Measurements from ENCODE around the gene DQX1.
"Not testable (repeated sequence)": the region's sequence is repeated elsewhere in the genome, so short reads cannot be mapped to it uniquely, and the experiment has no call there.

DQX1 gene, protein sequence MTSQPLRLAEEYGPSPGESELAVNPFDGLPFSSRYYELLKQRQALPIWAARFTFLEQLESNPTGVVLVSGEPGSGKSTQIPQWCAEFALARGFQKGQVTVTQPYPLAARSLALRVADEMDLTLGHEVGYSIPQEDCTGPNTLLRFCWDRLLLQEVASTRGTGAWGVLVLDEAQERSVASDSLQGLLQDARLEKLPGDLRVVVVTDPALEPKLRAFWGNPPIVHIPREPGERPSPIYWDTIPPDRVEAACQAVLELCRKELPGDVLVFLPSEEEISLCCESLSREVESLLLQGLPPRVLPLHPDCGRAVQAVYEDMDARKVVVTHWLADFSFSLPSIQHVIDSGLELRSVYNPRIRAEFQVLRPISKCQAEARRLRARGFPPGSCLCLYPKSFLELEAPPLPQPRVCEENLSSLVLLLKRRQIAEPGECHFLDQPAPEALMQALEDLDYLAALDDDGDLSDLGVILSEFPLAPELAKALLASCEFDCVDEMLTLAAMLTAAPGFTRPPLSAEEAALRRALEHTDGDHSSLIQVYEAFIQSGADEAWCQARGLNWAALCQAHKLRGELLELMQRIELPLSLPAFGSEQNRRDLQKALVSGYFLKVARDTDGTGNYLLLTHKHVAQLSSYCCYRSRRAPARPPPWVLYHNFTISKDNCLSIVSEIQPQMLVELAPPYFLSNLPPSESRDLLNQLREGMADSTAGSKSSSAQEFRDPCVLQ
- total RNA-seq, result 0.31 to 0.34 reads per million in 2 donors

DNA sequence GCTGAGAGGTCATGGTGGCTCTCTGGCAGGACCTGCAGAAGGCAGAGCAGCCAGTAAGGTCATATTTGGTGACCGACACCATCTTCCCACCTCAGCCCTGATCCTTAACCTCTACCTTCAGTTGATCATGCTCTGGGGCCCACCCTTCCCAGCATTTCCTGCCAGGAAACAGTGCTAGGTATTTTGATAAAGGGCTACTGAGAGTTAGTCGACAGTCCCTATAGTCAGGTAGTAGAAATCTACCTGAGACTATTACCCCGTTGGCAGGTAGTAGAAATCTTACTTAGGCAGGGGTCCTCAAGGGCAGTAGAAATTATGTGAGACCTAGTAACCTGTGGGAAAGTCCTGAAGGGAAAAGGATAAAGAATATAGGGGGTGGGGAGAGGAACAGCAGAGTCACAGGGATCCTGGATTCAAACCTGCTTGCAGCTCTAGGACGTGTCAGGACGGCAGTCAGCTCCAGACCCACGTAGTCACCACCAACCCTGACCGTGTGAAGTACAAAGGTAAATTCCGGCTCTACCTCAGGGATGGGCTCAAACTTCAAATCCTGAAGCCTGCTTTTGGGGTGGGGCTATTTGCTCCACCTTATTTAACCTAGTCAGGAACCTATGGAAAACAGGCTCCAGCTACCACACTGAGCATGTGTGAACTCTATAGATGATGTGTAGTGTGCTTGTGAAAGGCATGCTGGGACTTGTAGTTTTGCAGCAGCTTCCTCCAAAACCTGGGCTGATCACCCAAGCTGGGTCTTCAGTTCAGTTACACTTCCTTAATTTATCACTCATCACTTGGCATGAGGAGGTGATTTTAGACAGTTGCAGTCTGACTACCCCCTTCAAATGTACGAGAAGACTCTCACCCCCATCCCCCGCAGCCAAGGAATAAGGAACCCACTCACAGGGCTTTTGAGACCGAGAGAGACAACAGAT, at the start of gene DQX1:
Gene DQX1, minus strand, starts transcription at position 515 of the 932 bp plus-strand sequence. Its CDS starts 502 bp downstream, at position 13.
- peak in 1 of 5 experiments; percentile 58 for DNase-seq

DNA sequence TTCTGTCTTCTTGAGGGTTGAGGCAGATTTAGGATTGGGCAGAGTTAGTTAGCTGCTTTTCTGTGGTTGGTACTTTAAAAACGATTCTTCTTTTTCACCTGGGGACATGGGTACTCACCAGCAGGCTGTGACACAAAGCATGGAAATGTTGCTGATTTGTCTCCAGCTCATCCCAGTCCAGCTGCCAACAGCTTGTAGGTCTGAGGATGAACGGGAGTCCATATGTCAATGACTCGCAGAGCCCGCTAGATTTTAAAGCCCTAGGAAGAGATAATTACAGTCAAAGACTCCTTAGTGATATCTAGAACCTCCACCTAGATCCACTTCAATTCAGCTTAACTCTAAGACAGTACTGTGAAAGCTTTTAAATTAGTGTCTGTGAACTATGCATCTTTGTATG, 49.3 kb upstream of the DQX1 start:
- no peak for DNase-seq

GRCh38 chr2:74573747-74574562, 47.9 kb upstream of the DQX1 start:
- DNase-seq, result peak in 1 of 5 experiments; percentile 84

DNA sequence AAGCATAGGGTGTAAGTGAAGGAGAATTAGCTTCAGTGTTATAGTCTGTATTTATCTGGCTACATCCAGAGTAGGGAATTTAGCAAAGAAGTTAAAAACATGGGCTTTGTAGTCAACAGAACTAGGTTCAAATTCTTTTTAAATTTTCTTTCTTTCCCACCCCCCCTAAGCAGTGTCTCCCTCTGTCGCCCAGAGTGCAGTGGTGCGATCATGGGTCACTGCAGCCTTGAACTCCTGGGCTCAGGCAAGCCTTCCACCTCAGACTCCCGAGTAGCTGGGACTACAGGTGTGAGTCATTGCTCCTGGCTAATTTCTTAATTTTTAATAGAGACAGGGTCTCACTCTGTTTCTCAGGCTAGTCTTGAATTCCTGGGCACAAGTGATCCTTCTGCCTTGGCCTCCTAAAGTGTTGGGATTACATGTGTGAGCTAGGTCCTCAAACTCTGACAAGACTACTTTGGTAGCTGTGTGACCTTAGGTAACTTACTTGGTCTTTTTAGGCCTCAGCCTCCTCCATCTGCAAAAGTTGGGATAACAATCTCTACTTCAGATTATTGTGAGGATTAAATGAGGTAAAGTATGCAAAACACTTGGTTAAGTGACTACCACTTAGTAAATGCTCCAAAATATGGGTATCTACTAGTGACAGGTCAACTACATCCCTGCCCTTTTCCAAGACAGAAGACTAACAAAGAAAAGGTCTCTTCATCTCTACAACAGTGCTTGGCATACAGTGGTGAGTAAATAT, 46.3 kb upstream of the DQX1 start:
- no peak for DNase-seq

GRCh38 chr2:74571058-74571457, 45.0 kb upstream of the DQX1 start:
- DNase-seq, result peak in 1 of 5 experiments; percentile 45

- no peak for DNase-seq
These were observed 43.7 kb upstream of the DQX1 start for GRCh38 chr2:74569686-74570085.

- DNase-seq, result no peak
These were observed 41.9 kb upstream of the DQX1 start for GRCh38 chr2:74567881-74568280.

GRCh38 chr2:74566754-74567085, 40.7 kb upstream of the DQX1 start:
- no peak for DNase-seq

DNA sequence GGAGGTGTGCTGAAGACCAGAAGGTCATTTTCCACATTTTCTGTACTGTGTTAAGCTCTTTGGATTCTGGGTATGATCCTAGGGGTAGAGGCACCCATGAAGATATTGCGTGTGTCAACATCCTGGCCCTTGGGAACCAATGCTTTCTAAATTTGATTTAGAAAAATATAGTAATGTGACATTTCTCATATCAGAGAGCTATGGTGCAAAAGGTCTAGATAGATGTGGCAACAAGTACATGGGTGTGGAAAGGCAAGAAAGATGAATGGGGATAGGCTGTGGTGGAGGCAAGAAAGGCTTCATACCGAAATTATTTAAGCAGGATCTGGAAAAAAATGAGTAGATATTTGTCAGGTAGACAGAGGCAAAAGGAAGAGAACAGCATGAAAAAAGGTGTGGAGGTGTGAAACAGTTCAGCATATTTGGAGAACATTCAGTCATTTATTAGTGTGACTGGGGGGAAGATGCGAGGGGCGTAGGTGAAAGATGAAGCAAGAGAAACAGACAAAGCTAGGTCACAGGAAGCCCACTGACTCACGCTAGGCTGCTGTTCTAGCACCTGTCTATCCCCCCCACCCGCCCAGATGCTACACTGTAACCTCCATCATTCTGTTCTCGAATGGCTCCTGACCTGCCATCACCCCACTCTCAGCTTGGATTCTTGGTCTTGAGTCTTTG, 40.2 kb upstream of the DQX1 start:
- DNase-seq, result no peak

- DNase-seq, result no peak
These were observed 38.2 kb upstream of the DQX1 start for GRCh38 chr2:74564222-74564621.

- no peak for DNase-seq
These were observed 36.2 kb upstream of the DQX1 start for GRCh38 chr2:74562126-74562775.

- DNase-seq, result not testable (repeated sequence)
These were observed 35.0 kb upstream of the DQX1 start for GRCh38 chr2:74561022-74561421.

- no peak for DNase-seq
These were observed 34.6 kb upstream of the DQX1 start for GRCh38 chr2:74560591-74560990.

DNA sequence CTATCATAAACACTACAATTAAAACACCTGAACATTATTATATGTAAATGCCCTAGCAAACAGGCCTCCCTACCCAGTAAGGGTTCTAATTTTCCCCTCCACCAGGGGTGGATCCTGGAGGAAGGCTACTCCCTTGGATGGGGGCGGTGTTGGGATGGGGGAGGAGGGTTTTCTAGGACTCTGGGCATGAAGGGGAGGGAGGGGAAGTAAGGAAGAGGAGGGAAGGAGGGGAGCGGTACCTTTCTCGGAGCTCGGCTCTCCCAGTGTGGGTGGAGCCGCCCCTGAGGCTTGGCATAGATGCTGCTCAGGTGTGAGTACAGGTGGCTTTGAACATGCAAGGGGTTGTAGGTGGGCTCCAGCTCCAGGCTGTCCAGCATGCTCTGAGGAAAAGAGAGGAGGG, 33.9 kb upstream of the DQX1 start:
- DNase-seq, result no peak

DNA sequence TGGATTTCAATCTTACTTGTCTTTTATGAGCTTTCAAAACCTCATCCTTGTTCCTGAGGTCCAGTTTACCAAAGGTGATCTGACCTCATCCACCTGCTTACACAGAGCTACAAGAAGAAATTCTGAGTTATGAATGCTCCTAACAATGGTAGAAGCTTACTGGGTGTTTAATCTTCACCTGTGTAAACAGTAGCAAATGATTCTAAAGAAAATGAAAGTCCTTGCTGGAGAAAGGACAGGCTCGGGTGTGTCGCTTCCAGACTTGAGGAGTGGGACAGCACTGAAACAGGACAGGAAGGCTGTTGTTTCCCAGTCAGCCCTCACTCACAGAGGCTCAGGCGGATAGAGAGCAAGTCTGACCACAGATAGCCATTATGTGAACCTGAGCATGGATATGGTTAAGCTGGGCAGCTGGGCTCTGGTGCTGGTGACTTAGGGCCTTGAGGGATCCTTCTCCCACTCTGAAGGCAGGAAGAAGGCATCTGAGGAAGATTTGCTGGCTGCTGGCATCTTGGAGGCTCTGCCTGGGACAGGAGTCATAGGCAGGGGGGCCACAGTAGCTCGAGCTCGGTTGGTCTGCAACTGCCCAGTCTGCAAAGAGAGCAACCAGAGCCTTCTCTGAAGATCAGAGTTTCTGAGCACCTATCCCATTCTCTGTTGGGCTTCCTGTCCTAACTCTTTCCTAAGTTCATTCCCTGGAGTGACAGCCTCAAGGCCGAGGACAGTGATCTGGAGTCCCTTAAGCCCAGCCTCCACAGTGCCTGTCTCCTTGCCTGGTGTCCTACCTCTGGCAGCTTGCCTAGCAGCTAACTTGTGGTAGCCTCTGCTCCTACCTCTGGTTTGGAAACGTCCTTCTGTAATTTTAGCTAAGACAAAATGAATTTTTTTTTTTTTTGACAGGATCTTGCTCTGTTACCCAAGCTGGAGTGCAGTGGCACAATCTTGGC, 32.5 kb upstream of the DQX1 start:
- no peak for DNase-seq

- DNase-seq, result no peak
These were observed 30.9 kb upstream of the DQX1 start for GRCh38 chr2:74556831-74557370.

DNA sequence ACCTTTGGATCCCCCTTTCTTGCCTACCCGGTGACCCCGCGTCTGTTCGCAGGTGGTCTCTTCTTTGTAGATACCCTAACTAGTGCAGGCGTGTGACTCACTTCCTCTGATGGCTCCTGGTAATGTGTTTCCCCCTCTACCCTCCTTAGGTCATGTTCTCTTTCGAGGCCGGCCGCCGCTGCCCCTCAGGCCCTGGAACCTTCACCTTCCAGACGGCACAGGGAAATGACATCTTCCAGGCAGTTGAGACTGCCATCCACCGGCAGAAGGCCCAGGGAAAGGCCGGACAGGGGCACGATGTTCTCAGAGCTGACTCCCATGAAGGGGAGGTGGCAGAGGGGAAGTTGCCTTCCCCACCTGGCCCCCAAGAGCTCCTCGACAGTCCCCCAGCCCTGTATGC, 30.1 kb upstream of the DQX1 start:
- no peak for DNase-seq

DNA sequence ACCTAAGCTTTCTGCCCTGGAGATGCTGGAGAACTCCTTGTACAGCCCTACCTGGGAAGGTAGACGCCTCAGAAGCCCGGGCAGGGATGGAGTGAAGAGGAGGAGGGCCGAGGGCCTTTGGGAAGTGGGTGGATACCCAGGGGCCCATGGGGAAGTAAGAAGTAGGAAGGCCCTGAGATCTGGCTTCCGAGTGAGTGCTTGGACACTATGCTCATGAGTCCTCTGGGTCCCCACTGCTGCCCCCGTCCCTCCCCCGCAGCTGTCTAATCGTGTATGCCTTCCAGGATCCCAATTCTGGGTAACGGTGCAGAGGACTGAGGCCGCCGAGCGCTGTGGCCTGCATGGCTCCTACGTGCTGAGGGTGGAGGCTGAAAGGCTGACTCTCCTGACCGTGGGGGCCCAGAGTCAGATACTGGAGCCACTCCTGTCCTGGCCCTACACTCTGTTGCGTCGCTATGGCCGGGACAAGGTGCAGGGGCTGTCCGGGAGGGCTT, 29.6 kb upstream of the DQX1 start:
- DNase-seq, result no peak
